NCI-H748 (cell line): Measurements from ENCODE around the gene NACC2.
A peak's percentile ranks its signal among the peaks of the same experiment; 100 is the strongest.
"Not testable (repeated sequence)": the region's sequence is repeated elsewhere in the genome, so short reads cannot be mapped to it uniquely, and the experiment has no call there.

Source experiments
- DNase-seq: peaks from one replicate; lab custom pipeline; 2025; ENCODE audit not compliant: unreplicated experiment; lab: John Stamatoyannopoulos, UW

NACC2 gene

GRCh38 chr9:136047076-136047774 is 47.9 kb downstream of the NACC2 start:
- no peak for DNase-seq

GRCh38 chr9:136046554-136046920 is 48.6 kb downstream of the NACC2 start:
- no peak for DNase-seq

GRCh38 chr9:136045595-136046553 is 49.2 kb downstream of the NACC2 start:
- DNase-seq = no peak

GRCh38 chr9:136044971-136045594 is 50.0 kb downstream of the NACC2 start:
- peak; percentile 9 for DNase-seq

GRCh38 chr9:136044207-136044970 is 50.7 kb downstream of the NACC2 start:
- DNase-seq = no peak

- no peak for DNase-seq
Measured at GRCh38 chr9:136043441-136043991, 51.6 kb downstream of the NACC2 start.

- DNase-seq = no peak
Measured at GRCh38 chr9:136042541-136042940, 52.5 kb downstream of the NACC2 start.

GRCh38 chr9:136040848-136041247 is 54.2 kb downstream of the NACC2 start:
- DNase-seq = not testable (repeated sequence)

GRCh38 chr9:136039488-136039887 is 55.6 kb downstream of the NACC2 start:
- DNase-seq = no peak

GRCh38 chr9:136036848-136037247 is 58.2 kb downstream of the NACC2 start:
- DNase-seq = no peak

- DNase-seq = no peak
Measured at GRCh38 chr9:136036050-136036449, 59.0 kb downstream of the NACC2 start.

- DNase-seq = no peak
Measured at GRCh38 chr9:136031741-136032730, 63.1 kb downstream of the NACC2 start.

GRCh38 chr9:136031094-136031493 is 64.0 kb downstream of the NACC2 start:
- no peak for DNase-seq

- DNase-seq = no peak
Measured at GRCh38 chr9:136029556-136029955, 65.5 kb downstream of the NACC2 start.

GRCh38 chr9:136028760-136029470 is 66.2 kb downstream of the NACC2 start:
- no peak for DNase-seq

- DNase-seq = not testable (repeated sequence)
Measured at GRCh38 chr9:136026943-136027289, 68.2 kb downstream of the NACC2 start.

- no peak for DNase-seq
Measured at GRCh38 chr9:136026266-136026942, 68.7 kb downstream of the NACC2 start.

GRCh38 chr9:136025481-136025880 is 69.6 kb downstream of the NACC2 start:
- DNase-seq = no peak
